GM12878 (cell line): ENCODE results near the gene YAF2. TPM values are rescaled to one million over a fixed set of nuclear protein-coding genes. Genes with fewer than 3 reads are reported as not detected.

Experiments used
- ATAC-seq: fragments of 200-7000 bp; cut with Tn5 transposase; 3 replicates; pipeline ENCODE4 v1.9.1; 2020; ENCODE audit warnings: mild to moderate bottlenecking, moderate library complexity
- BruUV-seq: library from RNA; stranded (reverse); fragments of 400-500 nt; replicated peaks from 2 replicates; lab custom pipeline; 2021; lab: Mats Ljungman, UMichigan
- CTCF ChIA-PET: fragments of 300-600 bp; sonication (Branson Sonifier 250); formaldehyde crosslinking; extraction: SDS; loops from one replicate; lab custom pipeline; 2021; ENCODE audit warnings: inconsistent platforms; lab: Yijun Ruan, JAX
- POLR2A ChIA-PET: fragments of 350-600 bp; formaldehyde crosslinking; extraction: SDS; loops from one replicate; lab custom pipeline; 2021; ENCODE audit warnings: inconsistent platforms; lab: Charles Lee
- RAD21 ChIA-PET: fragments of 300-600 bp; sonication (Branson Sonifier 250); formaldehyde crosslinking; loops from one replicate; lab custom pipeline; 2023; ENCODE audit warnings: antibody characterized with exemption; ENCODE audit not compliant: unreplicated experiment; lab: Charles Lee
- SMC1A ChIA-PET: fragments of 300-600 bp; sonication (Branson Sonifier 250); formaldehyde crosslinking; loops from one replicate; lab custom pipeline; 2023; ENCODE audit not compliant: unreplicated experiment, uncharacterized antibody; lab: Charles Lee
- DNase-seq: peaks from one replicate; pipeline ENCODE4 v3.0.0-alpha.2; 2011; ENCODE audit warnings: low read depth, low spot score
- FAIRE-seq: peaks from 3 replicates; lab custom pipeline; 2011; peaks lifted over from hg19 to GRCh38; lab: Jason Lieb, UNC
- H2AFZ ChIP-seq: 2 replicates; pipeline ENCODE4 v1.6.0; 2011; ENCODE audit warnings: low read depth, low read length, control low read depth; ENCODE audit not compliant: control insufficient read depth
- H3K27ac ChIP-seq: 2 replicates; pipeline ENCODE4 v1.5.1; 2011; ENCODE audit warnings: control low read depth; ENCODE audit not compliant: control insufficient read depth, insufficient read depth
- H3K27me3 ChIP-seq, 2 experiments: replicated peaks in 1 of 2; 2 replicates each; pipeline versions ENCODE4 v1.6.0 to v1.6.1; 2011; ENCODE audit warnings: low read length in 1 of 2; ENCODE audit not compliant: control insufficient read depth in 2 of 2, insufficient read depth in 2 of 2
- H3K36me3 ChIP-seq, 2 experiments: 2 replicates each; pipeline ENCODE4 v1.5.1; 2011; ENCODE audit warnings: low read length in 1 of 2; ENCODE audit not compliant: control insufficient read depth in 2 of 2, insufficient read depth in 2 of 2
- H3K4me1 ChIP-seq: 2 replicates; pipeline ENCODE4 v1.6.1; 2011; ENCODE audit warnings: mild to moderate bottlenecking, low read length, moderate library complexity, mixed read lengths; ENCODE audit not compliant: control insufficient read depth, insufficient read depth
- H3K4me2 ChIP-seq: 2 replicates; pipeline ENCODE4 v1.6.0; 2011; ENCODE audit warnings: control low read depth; ENCODE audit not compliant: control insufficient read depth, insufficient read depth
- H3K4me3 ChIP-seq: fragments of 200-600 bp; sonication (generic); 2 replicates; pipeline ENCODE4 v1.5.1; 2016
- H3K79me2 ChIP-seq: 2 replicates; pipeline ENCODE4 v1.6.0; 2011; ENCODE audit warnings: low read length; ENCODE audit not compliant: control insufficient read depth, insufficient read depth
- H3K9ac ChIP-seq: 2 replicates; pipeline ENCODE4 v1.8.0; 2011; ENCODE audit warnings: low read length, control low read depth, mixed read lengths; ENCODE audit not compliant: control insufficient read depth, insufficient read depth
- H3K9me3 ChIP-seq: replicated peaks from 3 replicates; pipeline ENCODE4 v1.5.1; 2011; ENCODE audit warnings: mild to moderate bottlenecking, low read length; ENCODE audit not compliant: control insufficient read depth, insufficient read depth
- H4K20me1 ChIP-seq: 2 replicates; pipeline ENCODE4 v1.6.0; 2011; ENCODE audit not compliant: control insufficient read depth, insufficient read depth
- BCL11A ChIP-seq: IDR thresholded peaks from 2 replicates; pipeline ENCODE4 v1.6.1; 2011; ENCODE audit warnings: low read depth, low read length
- CREM ChIP-seq: IDR thresholded peaks from 2 replicates; pipeline ENCODE4 v1.6.1; 2014; ENCODE audit warnings: antibody characterized with exemption, low read depth
- E4F1 ChIP-seq: fragments of 450-650 bp; IDR thresholded peaks from 2 replicates; pipeline ENCODE4 v1.6.1; 2018; ENCODE audit warnings: borderline replicate concordance, mild to moderate bottlenecking; ENCODE audit not compliant: partially characterized antibody
- EZH2 ChIP-seq: IDR thresholded peaks from 2 replicates; pipeline ENCODE4 v1.6.1; 2012; ENCODE audit warnings: low read depth, mild to moderate bottlenecking, control low read depth, inconsistent platforms, low read length, borderline replicate concordance; ENCODE audit not compliant: control insufficient read depth
- HDAC6 ChIP-seq: fragments of 200-600 bp; sonication (generic); IDR thresholded peaks from one replicate; pipeline ENCODE4 v1.8.0; 2017; ENCODE audit warnings: antibody characterized with exemption; ENCODE audit not compliant: unreplicated experiment
- PML ChIP-seq: IDR thresholded peaks from 2 replicates; pipeline ENCODE4 v1.6.1; 2012; ENCODE audit warnings: low read length, inconsistent platforms
- POU2F2 ChIP-seq: IDR thresholded peaks from 3 replicates; pipeline ENCODE4 v1.6.1; 2011; ENCODE audit warnings: low read depth, mild to moderate bottlenecking, low read length, borderline replicate concordance
- RCOR1 ChIP-seq: conservative IDR thresholded peaks from 2 replicates; pipeline ENCODE4 v1.6.1; 2012; ENCODE audit warnings: low read depth, low read length, improper control_type of control experiment
- TAF1 ChIP-seq: IDR thresholded peaks from 2 replicates; pipeline ENCODE4 v1.6.1; 2011; ENCODE audit warnings: mild to moderate bottlenecking, low read depth, low read length, borderline replicate concordance
- TBL1XR1 ChIP-seq: IDR thresholded peaks from 2 replicates; pipeline ENCODE4 v1.6.1; 2012; ENCODE audit warnings: low read depth, low read length, improper control_type of control experiment
- ZBED1 ChIP-seq: IDR thresholded peaks from 2 replicates; pipeline ENCODE4 v1.6.1; 2016; ENCODE audit warnings: borderline replicate concordance
- WGBS: methylation state at CpG from one replicate; pipeline ENCODE4 v1.1.6; 2016; ENCODE audit warnings: low lambda C conversion rate; ENCODE audit not compliant: insufficient replicate concordance, insufficient coverage; ENCODE audit errors: missing lambda C conversion rate; 5-methylcytosine and 5-hydroxymethylcytosine counted together
- in situ Hi-C: fragments of 300-500 bp; cut with MboI; formaldehyde crosslinking; loops from 9 replicates; pipeline ENCODE4 v1.14.3; 2018; ENCODE audit warnings: mixed read lengths
- intact Hi-C: fragments of 100-400 bp; cut with micrococcal nuclease; formaldehyde crosslinking; loops from one replicate; pipeline ENCODE4 v1.14.2; 2022; ENCODE audit not compliant: unreplicated experiment
- polyA plus RNA-seq, 11 experiments: library from polyadenylated mRNA; depleted of rRNA in 4 of 11; unstranded in 6 of 11; stranded (reverse) in 5 of 11; fragments of >200 nt; fragmentation: Nextera tagmentation in 4 of 11; fragmentation: Illumina TruSeq in 1 of 11; extraction: Ambion mirVana in 4 of 11; extraction: Trizol in 1 of 11; gene quantifications; 1 replicate in 1 of 11; 2 replicates in 10 of 11; pipeline versions ENCODE4 v1.2.1 to v1.2.3, GENCODE V29; 2011 to 2016; ENCODE audit warnings: inconsistent platforms in 2 of 11, missing spikeins in 2 of 11, low read depth in 1 of 11
- total RNA-seq, 4 experiments: library from RNA; depleted of rRNA in 3 of 4; stranded (reverse); fragments of >200 nt in 3 of 4; fragmentation: Illumina TruSeq in 1 of 4; extraction: Trizol in 1 of 4; gene quantifications; 2 replicates each; pipeline versions ENCODE4 v1.2.1 to v1.2.3, GENCODE V29; 2013 to 2021
- TF ChIP-seq, protein P1 (sequence below): fragments of 150-350 bp; IDR thresholded peaks from 2 replicates; pipeline ENCODE4 v1.6.1; 2014; ENCODE audit warnings: mild to moderate bottlenecking, low read depth, low read length

Gene YAF2
- total and polyA plus RNA-seq, 10 of the 15 experiments (the other 5 are each of a cell fraction or from before 2014, with no cell fraction given), result 18.8 to 36.6 (median 23.0) TPM

- ChIA-PET CTCF (no interaction called here), RAD21 (no interaction called here), POLR2A (no interaction called here), SMC1A (interaction anchor here (0.6 kb wide), 1 partner anchor 920 kb away, joined by 4 read pairs; no protein-coding TSS in a partner anchor)
- no peak overlapping the region for H2AFZ ChIP-seq
- no peaks in the 10 kb centered on the region for H3K9me3 ChIP-seq
- intact Hi-C loops (no loop called here), in situ Hi-C loops (no loop called here)
- BruUV-seq, result no TSS peak
- no peaks in the 10 kb centered on the region; the same call in 1 of the 2 replicates for H3K79me2 ChIP-seq
- no peaks in the 10 kb centered on the region; a peak in 1 of 4 replicates for H3K36me3 ChIP-seq
- TF ChIP-seq POU2F2 (0 out of 3 replicates have a peak, but pooled peaks have one; percentile 19), CREM (no peak), TAF1 (no peak)
- no peaks in the 10 kb centered on the region for H4K20me1 ChIP-seq
- H3K27me3 ChIP-seq, result no peaks in the 10 kb centered on the region
- H3K9ac ChIP-seq, result no peak overlapping the region
- 50% methylated on average over 1 of the region's 1 CpG for WGBS
- H3K4me1 ChIP-seq, result peaks cover 4% of the 10 kb centered on the region; the same call in 1 of the 2 replicates
- ATAC-seq, result no peak
- no peak overlapping the region for H3K4me2 ChIP-seq
- FAIRE-seq, result peak; percentile 18
- no peak overlapping the region for H3K4me3 ChIP-seq
- no peak for DNase-seq
- H3K27ac ChIP-seq, result no peak overlapping the region
Measured at GRCh38 chr12:42204362-42204761, 33.7 kb downstream of the YAF2 start.

GRCh38 chr12:42201063-42201462 lies 37.0 kb downstream of the YAF2 start:
- no peak for FAIRE-seq
- H2AFZ ChIP-seq, result no peak overlapping the region
- intact Hi-C loops, result no loop called here
- TF ChIP-seq PML (no peak), HDAC6 (no peak), EZH2 (no peak), BCL11A (no peak), RCOR1 (no peak), ZBED1 (no peak), E4F1 (no peak), TBL1XR1 (no peak)
- TF ChIP-seq, protein P1, sequence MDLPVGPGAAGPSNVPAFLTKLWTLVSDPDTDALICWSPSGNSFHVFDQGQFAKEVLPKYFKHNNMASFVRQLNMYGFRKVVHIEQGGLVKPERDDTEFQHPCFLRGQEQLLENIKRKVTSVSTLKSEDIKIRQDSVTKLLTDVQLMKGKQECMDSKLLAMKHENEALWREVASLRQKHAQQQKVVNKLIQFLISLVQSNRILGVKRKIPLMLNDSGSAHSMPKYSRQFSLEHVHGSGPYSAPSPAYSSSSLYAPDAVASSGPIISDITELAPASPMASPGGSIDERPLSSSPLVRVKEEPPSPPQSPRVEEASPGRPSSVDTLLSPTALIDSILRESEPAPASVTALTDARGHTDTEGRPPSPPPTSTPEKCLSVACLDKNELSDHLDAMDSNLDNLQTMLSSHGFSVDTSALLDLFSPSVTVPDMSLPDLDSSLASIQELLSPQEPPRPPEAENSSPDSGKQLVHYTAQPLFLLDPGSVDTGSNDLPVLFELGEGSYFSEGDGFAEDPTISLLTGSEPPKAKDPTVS, result no peak

More at GRCh38 chr12:42201063-42201462, 37.0 kb downstream of the YAF2 start:
- H3K9me3 ChIP-seq, result no peaks in the 10 kb centered on the region
- H4K20me1 ChIP-seq, result no peaks in the 10 kb centered on the region
- in situ Hi-C loops, result no loop called here
- H3K4me1 ChIP-seq, result no peaks in the 10 kb centered on the region
- no peak overlapping the region for H3K4me3 ChIP-seq
- ChIA-PET RAD21 (no interaction called here), SMC1A (interaction anchor here (1.1 to 1.6 kb wide), 3 partner anchors 9 to 35 kb away, joined by 4 to 5 read pairs (median 4); no protein-coding TSS in a partner anchor), CTCF (no interaction called here), POLR2A (interaction anchor here (1.0 kb wide), 1 partner anchor 13 kb away, joined by 6 read pairs; no protein-coding TSS in a partner anchor)
- no peaks in the 10 kb centered on the region; a peak in 1 of 4 replicates for H3K36me3 ChIP-seq
- H3K9ac ChIP-seq, result no peak overlapping the region
- ATAC-seq, result no peak
- no peak for DNase-seq
- H3K79me2 ChIP-seq, result no peaks in the 10 kb centered on the region; the same call in 1 of the 2 replicates
- H3K27ac ChIP-seq, result no peak overlapping the region
- WGBS, result 100% methylated on average over 2 of the region's 2 CpGs
- no peak overlapping the region for H3K4me2 ChIP-seq
- BruUV-seq, result no TSS peak
- no peaks in the 10 kb centered on the region for H3K27me3 ChIP-seq
